HG03565 (cell line): ENCODE results near the gene PPP1R13B.
A peak's percentile ranks its signal among the peaks of the same experiment; 100 is the strongest.
"Not testable (repeated sequence)": the region's sequence is repeated elsewhere in the genome, so short reads cannot be mapped to it uniquely, and the experiment has no call there.

Experiments used
- ATAC-seq: cut with Tn5 transposase; IDR thresholded peaks from one replicate; pipeline ENCODE4 v1.9.1; 2021; ENCODE audit warnings: mild to moderate bottlenecking, moderate library complexity; ENCODE audit not compliant: unreplicated experiment

Gene PPP1R13B

DNA sequence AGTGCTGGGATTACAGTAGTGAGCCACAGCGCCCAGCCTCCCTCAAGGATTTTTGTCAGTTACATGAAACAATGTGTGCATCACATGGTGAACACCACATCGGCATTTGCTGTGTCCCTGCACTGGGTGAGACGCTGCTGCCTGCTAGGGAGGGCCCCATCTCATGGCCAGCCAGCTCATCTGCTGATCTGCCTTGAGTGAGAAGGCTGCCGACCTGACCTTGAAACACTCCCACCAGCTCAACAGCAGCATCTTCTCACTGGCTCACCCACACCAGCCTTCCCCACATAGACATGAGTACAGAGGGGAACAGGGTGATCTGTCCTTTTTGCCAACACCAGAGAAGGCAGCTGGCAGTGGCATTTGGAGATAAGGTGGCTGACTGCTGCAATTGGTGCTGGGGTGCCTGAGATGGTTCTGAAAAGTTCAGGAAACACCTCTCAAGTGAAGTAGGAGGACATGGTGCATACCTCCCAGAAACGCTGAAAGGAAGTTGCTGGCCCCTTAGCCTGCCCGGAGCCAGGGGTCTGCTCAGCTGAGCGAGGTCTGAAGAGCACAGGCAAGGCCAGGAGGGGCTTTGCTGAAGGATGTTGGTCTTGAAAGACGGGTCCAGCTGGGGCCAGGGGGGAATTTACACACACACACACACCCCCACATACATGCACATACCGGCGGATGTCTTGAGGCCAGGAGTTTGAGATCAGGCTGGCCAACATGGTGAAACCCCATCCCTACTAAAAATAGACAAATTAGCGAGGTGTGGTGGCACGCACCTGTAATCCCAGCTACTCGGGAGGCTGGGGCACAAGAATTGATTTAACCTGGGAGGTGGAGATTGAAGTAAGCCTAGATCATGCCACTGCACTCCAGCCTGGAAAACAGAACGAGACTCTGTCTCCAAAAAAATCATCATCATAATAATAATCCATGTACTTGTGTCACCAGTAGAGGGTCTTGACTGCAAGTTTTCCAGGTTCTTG, 14.3 kb upstream of the PPP1R13B start:
- no peak for ATAC-seq

DNA sequence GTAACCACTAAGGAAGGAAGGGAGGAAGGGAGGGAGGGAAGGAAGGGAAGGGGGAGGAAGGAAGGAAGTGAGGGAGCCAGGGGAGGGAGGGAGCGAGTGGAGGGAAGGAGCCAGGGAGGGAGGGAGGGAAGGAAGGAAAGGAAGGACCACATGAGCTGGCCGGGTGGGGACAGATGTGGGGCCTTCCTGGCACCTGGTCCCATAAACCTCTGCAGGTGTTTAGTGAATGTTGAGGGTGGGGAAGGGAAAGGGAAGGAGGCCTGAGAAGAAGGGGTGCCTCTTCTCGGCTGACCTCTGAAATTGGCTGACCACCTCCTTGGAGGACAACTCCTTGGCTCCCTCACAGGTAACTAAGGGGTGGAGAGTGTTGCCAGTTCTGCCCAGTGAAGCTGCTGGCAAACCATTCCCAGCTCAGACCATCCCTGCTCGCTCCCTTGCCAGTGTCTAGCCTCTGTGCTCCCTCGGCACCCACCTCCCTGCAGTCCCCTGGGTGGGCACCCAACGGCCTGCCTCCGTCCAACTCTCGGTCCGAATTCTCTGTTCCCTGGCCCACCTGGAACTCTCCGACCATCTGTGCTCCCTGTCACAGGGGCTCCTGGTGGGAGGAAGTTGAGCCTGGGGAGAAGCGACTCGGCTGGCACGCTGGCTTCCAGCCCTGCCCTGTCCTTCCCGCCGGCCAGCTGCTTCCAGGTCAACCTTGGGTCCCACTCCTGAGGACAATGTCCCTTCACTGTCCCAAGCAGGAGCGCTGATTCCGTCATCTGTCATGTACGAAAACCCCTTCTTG, 12.2 kb upstream of the PPP1R13B start:
- no peak for ATAC-seq

DNA sequence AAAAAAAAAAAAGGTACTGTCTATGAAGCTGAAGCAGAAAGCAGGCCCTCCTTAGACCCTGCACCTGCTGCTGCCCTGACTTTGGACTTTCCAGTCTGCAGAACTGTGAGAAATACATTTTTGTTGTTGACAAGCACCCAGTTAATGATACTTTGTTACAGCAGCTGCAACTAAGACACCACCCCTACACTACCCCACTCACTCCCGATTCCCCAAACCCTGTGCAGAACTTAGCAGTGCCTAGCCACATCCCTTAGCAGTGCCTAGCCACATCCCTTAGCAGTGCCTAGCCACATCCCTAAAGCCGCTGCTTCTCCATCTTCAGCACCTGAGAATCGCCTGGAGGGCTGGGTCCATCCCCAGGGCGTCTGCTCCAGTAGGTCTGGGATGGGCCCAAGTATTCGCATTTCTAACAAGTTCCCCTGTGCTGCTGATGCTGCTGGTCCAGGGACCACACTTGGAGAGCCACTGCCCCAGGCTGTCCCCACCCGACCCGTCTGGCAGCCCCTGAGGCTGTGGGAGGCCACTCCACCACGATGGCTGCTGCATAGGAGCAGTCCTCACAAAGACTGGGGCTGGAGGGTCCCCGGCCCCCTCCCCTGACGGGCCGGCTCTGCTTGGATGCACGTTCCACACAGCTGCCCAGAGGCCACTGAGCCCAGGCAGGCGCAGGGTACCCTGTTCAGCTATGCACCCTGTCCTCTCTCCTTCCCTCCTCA, 10.8 kb upstream of the PPP1R13B start:
- no peak for ATAC-seq

DNA sequence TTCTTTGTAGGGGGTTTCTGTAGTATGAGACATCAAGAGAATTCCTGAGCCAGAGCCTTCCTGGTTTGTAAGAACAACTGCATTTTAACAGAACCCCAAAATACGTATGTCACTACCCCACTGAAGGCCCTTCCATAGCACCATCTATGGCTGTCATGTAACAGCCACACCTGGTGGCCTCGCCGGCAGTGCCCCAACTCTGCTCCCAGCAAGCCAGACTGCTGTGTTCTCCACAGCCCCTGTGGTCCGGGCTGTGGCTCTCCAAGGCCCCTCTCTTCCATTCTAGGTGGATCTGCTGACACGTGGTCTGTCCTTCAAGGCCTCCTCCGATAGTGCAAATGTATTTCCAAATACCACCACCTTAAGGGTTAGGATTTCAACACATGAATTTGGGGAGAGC, 9.9 kb upstream of the PPP1R13B start:
- no peak for ATAC-seq

DNA sequence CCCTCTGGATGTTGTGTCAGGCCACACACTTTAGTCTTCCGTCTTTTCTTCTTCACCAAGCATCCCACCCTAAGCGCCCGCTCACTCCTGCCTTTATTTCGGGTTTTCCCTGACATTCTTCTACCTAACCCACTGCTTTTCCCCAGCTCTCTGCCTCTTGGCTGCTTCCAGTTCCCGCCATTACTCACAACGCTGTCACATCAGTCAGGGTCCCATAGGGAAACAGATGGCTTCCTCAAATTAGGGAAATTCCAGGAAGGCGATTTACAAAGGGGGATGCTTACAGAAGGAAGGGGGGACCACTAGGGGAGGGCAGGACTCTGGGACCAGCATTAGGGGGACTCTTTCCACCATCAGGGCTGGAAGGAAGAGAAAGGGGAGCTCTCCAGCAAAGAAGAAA, 9.2 kb upstream of the PPP1R13B start:
- ATAC-seq = no peak

DNA sequence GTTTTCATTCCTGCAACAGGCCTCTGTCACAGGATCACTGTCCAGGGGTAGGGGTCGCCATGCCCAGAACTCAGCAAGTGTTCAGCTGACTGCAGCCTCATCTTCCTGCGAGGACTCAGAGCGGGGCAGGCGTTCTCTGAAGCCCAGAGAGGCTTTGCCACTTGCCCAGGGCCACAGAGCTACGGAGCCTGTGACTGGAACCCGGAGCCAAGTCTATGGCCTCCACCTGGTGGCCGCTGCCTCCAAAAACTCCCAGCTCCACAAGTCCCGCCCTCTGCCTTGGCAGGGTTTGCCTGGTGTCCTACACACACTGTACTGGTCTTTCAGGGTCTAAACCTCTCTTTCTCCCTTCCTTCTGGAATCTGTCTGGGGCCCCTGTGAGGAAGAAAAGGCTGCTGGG, 8.7 kb upstream of the PPP1R13B start:
- ATAC-seq = no peak

DNA sequence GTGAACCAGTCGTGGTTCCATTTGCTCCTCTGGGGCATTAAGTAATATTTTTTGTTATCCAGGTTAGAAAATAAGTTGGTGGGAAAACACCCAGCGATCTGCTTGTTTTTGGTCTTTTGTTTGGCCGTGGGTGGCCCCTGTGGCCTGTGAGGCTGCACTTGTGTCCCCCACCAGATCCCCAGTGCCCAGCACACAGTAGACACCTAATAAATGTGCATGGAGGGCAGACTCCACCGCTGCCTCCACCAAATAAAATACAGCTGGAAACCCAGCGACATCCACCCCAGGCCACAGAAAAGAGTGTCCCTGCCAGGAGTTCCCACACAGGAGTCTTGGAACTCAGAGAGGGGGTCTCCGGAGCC, 8.3 kb upstream of the PPP1R13B start:
- no peak for ATAC-seq

DNA sequence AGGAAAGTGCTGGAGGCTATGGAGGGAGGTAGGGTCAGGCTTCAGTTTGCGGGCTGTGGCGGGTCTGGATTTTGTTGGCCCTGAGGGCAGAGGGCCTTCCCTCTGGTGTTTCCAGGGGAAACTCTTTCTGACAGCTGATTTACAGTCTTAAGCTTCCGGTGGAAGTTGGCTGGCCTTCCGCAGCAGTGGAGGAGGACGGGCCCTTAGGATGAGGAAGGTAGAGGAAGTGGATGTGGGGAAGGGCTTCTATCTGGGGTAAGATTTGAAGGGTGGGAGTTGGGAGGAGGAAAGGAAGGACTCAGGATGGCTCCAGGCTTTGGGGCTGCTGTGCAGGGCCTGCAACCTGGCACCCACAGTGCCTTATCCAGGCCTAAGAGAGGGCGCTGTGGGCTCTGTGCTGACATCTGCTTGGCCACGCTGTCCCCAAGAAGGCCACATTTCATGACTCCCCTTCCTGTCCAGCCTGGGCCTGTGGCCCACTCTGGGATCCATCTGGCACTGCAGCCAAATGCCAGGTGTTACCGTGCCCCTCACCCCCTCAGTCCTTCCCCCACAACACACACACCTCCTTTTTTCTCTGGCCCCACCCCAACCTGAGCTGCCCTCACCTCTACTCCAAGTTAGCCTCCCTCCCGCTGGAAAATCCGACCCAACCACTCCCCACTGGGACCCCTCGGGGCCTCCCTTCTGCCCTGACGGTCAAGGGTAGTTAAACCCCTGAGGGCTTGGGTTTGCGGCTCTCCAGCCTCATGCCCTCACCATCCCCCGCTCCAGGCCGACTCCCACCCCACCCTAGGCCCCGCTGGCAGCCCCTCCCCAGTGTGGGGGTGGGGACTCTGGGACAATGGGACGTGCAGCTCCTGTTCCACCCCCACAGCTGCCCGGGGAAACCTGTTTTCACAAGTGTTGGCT, 7.7 kb upstream of the PPP1R13B start:
- no peak for ATAC-seq

DNA sequence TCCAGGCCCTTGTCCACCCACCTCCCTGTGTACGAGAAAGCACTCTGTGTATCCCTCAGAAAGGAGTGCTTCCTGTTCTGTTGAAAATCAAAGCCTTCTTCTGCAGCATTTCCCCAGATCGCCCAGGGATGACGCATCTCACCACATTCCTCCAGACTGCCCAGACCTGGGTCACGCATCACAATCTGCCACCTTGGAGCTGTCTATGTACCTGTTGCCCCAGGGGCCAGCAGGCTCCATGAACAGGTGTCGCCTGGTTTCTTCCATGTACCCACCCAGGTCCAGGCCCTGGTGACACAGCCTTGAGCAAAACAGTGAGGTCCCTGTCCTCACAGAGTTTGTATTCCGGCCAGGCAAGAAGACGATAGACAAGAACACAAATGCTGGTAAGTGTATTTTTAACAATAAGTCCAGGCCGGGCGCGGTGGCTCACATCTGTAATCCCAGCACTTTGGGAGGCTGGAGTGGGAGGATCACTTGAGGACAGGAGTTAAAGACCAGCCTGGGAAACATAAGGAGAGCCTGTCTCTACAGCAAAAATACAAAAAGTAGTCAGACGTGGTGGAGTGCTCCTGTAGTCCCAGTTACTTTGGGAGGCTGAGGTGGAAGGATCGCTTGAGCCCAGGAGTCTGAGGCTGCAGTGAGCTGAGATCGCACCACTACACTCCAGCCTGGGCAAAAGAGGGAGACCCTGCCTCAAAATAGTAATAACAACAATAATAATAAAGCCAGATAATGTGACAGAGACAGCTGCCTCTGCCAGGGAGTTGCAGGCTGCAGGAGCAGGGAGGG, 6.8 kb upstream of the PPP1R13B start:
- no peak for ATAC-seq

DNA sequence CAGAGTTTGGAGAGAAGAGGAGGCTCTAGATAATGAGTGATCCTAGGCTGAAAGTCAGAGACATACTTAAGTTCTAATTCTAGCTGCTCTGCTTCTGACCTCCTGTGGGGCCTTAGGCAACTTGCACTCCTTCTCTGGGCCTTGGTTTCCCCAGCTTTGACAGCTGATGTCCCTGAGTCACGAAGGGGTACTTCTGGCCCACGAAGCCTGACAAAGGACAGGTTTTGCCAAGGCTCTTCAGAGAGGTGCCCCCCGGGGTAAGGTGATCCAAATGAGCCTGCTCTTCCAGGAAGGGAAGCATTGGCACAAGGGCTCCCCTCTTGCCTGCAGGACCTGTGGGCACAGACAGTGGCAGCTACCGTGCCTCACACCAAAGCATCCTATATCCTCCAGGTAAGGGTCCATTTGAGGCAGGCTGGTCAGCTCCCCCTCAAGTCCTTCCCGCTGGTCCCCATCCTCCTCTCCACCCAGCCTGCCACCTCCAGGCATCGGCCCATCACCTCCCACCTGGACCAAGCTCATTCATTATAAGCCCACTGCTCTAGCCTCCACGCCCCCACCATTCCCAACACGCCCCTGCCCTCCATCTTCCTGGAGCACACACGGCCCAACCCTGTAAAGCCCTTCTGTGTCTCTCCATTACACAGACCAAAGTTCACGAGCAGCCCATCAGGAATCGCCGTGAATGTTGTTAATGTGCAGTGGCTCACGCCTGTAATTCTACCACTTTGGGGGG, 1.9 kb upstream of the PPP1R13B start:
- no peak for ATAC-seq

DNA sequence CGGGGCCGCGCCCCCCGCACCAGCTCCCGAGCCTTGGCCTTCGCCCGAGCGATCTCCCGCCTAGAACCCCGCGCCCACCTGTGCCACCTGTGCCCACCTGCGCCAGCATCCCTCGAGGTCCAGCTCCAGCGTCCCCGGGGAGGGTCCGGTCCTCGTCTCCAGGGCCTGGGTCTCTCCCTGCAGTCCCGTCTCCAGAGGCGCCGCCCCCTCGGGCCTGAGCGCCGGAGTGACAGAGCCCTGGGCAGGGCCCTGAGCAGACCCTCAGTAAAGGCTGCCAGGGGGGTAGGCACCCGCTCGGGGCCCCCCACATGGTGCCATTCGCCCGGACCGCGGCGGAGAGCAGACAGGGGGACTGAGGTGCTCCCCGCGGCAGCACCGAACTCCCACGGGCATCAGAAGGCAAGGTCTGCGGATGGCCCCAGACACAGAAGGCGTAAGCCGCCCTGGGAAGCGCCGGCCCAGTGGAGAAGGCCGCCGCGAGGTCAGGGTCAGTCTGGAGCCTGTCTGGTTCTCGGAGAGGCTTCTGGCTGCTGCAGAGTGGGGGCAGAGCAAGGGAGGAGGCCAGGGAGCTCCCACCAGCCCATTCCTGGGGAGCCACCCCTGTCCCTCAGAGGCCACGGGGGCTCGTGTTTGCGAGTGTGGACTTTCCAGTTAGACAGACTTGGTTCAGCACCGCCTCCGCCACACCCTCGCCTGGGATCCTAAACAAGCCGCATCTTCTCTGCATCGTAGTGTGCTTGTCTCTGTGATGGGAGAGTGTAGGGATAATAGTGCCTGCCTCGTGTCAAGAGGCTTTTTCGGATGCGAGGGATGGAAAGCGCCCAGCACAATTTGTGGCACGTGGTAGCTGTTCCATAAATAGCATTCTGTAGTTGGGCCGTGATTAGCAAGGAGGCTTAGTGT, 1.1 kb upstream of the PPP1R13B start:
- ATAC-seq = no peak

DNA sequence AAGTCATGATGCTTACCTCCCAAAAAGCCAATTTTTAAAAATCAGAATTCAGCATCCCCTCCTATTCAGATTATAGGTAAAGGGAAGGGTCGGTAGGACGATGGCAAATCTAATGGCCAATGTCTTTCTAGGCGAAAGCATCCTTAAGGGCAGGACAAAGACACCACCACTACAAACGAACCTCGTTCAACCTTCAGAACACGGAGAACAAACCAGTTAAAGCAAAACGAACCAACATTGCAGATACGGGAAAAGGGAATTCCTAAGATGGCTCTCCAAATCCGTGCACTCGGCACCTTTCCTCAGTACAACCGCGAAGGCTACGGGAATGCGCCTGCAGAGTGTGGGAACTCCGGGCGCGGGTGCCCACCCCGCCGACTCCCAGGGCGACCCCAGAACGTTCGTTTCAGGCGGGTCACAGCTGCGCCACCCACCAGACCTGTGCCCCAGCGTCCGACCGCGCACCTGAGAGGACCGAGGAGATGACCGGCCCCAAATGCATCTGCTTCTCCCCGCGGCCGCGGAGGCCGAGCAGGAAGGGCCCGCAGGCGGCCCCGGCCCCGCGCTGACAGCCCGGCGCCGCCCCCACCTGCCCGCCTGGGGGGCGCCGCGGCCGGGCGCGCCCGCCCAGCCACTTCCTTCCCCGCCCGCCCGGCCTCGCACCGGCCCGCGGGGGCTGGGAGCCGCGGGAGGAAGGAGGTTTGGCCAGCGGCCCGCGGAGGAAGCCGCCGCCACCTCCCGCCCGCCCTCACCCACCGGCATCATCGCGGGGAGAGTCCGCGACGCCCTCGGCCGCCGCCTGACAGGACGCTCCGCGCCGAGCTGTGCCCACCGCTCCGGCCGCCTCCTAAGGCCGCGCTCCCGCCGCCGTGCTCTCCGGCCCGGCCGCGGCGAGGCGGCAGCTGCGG, 578 bp downstream of the PPP1R13B start:
- ATAC-seq = peak; percentile 29

DNA sequence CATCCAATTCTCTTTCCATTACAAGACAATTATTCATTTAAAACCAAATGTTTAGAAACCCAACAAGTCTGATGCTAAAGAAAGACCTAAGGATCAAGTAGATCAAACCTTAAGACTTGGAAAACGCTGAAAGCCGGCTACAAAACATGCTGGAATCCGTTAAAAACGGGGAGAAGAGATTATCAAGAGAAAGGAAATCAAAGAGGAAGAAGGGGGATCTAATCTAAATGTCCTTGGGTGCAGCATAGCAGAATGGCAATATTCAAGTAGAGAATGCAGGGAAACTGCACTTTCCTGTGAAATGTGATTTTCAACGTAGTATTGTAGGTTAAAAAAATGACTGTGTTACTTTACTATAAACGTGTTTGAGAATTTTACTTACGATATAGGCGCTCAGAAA, 1.3 kb downstream of the PPP1R13B start:
- ATAC-seq = no peak

DNA sequence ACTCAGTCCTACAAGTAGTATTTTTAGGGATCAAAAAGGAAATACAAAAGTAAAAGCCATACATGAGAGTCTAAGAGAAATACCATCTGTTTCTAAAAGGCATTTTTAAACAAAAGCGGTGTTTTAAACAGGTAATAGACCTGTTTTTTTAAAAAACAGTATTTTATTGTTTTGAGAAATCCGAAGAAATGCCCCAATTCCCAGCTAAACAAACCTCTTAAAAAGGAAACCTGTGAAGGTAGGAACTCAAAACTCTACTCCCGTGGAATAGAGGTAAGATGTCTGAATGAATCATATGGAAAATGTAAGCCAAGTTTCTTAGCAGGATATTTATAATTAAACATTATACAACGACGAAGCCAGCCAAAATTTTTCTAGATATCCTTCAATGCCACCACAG, 2.0 kb downstream of the PPP1R13B start:
- no peak for ATAC-seq

DNA sequence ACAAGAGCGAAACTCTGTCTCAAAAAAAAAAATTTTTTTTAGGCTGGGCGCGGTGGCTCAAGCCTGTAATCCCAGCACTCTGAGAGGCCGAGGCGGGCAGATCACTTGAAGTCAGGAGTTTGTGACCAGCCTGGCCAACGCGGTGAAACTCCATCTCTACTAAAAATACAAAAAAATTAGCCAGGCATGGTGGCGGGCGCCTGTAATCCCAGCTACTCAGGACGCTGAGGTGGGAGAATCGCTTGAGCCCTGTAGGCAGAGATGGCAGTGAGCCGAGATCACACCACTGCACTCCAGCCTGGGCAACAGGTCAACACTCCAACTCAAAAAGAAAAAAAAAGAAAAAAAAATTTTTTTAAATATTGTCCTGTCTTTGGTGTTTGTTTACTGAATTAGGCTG, 6.1 kb downstream of the PPP1R13B start:
- not testable (repeated sequence) for ATAC-seq

DNA sequence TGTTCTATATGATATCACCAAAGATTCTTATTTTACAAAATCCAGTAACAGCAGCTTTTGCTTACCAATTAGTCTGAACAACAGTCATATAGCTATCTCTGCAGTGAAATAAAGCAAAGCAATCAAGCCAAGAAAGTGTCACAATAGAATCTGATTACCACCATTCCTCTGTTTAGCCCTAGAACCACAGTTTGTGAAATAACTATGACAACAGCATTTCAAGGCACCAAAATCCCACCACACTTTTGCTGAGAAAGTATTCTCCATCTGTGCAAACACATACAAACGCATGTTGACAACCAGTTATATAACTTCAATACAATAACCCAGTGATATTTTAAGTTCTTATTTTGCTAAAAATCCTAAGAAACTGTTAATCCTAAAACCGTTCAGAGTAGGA, 7.4 kb downstream of the PPP1R13B start:
- ATAC-seq = no peak

DNA sequence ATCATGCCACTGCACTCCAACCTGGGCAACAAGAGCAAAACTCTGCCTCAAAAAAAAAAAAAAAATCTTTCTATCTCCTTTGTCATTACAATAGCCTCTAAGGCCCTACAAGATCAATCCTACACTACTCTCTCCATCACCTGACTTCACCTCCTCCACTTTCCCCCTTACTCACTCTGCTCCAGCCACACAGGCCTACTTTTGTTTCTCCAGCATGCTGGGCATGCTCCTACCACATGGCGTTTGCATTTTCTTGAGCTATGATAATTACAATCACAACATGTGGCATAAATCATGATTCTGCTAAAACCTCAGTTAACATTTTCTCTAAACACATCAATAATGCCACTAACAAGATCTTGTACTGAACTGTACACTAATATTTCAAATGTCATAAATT, 7.8 kb downstream of the PPP1R13B start:
- no peak for ATAC-seq
